NOMO-1 treated with DMSO at 0.1 percent for 48 hours (cell line): ENCODE data around the gene TDRD9.
"Not testable (repeated sequence)": the region's sequence is repeated elsewhere in the genome, so short reads cannot be mapped to it uniquely, and the experiment has no call there.

Source experiments
- DNase-seq: peaks from one replicate; lab custom pipeline; 2025; ENCODE audit not compliant: unreplicated experiment; lab: John Stamatoyannopoulos, UW

The TDRD9 gene

GRCh38 chr14:103974575-103974974, 46.3 kb downstream of the TDRD9 start:
- no peak for DNase-seq

DNA sequence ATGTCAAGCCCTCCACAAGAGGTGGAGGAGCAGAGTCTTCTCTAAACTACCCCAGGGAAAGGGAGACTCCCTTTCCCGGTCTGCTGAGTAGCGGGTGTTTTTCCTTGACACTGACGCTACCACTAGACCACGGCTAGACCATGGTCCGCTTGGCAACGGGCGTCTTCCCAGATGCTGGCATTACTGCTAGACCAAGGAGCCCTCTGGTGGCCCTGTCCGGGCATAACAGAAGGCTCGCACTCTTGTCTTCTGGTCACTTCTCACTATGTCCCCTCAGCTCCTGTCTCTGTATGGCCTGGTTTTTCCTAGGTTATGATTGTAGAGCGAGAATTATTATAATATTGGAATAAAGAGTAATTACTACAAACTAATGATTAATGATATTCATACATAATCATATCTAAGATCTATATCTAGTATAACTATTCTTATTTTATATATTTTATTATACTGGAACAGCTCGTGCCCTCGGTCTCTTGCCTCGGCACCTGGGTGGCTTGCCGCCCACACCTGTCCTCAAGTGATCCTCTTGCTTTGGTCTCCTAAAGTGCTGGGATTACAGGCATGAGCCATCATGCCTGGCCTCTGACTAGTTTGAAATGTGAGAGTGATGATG, 52.5 kb downstream of the TDRD9 start:
- not testable (repeated sequence) for DNase-seq

DNA sequence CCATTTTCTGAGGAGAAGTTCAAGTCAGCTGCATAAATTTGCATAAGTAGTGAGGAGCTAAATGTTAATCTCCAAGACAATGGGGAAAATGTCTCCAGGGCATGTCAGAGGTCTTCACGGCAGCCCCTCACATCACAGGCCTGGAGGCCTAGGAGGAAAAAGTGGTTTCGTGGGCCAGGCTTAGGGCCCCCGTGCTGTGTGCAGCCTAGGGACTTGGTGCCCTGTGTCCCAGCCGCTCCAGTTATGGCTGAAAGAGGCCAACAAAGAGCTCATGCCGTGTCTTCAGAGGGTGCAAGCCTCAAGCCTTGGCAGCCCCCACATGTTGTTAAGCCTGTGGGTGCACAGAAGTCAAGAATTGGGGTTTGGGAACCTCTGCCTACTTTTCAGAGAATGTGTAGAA, 55.9 kb downstream of the TDRD9 start:
- DNase-seq = no peak

DNA sequence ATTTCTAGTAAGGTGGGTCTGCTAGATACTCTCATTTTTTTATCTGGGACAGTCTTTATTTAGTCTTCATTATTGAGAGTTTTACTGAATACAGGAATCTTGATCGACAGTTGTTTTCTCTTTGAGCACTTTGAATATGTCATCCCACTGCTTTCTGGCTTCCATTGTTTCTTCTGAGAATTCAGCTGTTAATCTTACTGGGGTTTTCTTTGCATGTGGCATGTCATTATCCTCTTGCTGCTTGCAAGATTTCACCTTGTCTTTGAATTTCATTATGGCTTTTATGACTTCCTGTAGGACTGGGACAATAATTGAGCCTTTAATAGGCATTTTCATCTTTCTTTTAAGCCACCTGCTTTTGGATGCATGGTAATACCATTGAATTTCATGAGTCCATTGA, 60.8 kb downstream of the TDRD9 start:
- no peak for DNase-seq

- no peak for DNase-seq
Observed at GRCh38 chr14:103989964-103990363, 61.7 kb downstream of the TDRD9 start.

DNA sequence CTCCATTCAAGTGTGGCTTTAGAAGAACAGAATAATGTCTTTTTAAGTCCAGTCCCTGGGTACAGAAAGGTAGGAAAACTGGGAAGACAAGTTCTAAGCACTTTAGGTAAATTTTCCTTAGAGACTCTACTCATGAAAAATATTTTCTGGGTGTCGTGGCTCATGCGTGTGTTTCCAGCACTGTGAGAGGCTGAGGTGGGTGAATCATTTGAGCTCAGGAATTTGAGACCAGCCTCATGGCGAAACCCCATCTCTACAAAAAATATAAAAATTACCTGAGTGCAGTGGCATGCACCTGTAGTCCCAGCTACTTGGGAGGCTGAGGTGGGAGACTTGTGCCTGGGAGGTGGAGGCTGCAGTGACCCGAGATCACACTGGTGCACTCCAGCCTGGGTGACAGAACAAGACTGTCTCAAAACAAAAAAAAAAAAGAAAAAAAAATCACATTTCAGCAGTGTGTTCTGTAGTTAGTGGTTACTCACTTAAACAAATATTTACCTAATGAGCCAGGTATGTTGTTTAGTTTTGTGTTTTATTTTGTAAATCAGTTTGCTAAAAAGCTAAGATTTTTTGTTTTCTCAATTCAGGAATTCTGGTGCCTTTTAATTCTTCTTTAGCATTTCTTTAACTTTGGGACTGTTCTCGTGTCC, 66.4 kb downstream of the TDRD9 start:
- no peak for DNase-seq

GRCh38 chr14:103995876-103996275, 67.6 kb downstream of the TDRD9 start:
- DNase-seq = no peak

DNA sequence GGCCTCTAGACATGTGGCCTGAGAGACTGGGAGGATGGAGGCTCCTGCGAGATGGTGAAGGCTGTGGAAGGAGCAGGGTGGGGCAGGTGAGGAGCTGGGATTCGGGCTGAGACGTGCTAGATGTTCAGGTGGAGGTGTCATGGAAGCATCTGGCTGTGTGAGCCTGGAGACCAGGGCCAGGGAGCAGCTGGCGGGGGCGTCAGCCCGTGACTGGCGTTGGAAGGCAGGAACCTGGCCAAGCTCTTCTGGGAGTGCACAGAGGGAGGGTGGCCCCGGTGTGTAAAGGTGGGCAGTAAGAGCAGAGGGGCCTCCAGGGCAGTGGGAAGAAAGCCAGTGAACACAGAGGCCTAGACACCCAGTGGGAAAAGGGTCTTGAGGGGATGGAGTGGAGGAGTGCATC, 69.1 kb downstream of the TDRD9 start:
- DNase-seq = no peak

GRCh38 chr14:103998027-103998426, 69.8 kb downstream of the TDRD9 start:
- no peak for DNase-seq

GRCh38 chr14:103999795-104000440, 71.7 kb downstream of the TDRD9 start:
- no peak for DNase-seq

GRCh38 chr14:104001003-104001402, 72.7 kb downstream of the TDRD9 start:
- peak; percentile 13 for DNase-seq

GRCh38 chr14:104003616-104004015, 75.4 kb downstream of the TDRD9 start:
- DNase-seq = no peak

GRCh38 chr14:104004849-104005248, 76.6 kb downstream of the TDRD9 start:
- DNase-seq = no peak

DNA sequence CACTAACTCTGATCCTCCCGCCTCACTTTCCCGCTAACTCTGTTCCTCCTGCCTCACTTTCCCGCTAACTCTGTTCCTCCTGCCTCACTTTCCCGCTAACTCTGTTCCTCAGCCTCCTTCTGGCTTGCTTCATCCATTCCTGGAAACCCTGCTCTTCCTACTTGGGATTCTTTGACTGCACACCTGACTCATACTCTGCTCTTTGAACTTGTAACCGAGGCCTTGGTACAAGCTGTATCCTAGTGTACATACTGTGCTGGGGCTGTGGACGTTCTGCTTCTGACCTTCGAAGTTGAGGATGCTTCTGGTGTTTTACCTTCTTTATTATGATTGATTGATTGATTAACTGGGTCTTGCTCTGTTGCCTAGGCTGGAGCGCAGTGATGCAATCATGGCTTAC, 77.2 kb downstream of the TDRD9 start:
- DNase-seq = no peak

- no peak for DNase-seq
Observed at GRCh38 chr14:104007121-104007520, 78.9 kb downstream of the TDRD9 start.

- DNase-seq = no peak
Observed at GRCh38 chr14:104009297-104009696, 81.0 kb downstream of the TDRD9 start.

DNA sequence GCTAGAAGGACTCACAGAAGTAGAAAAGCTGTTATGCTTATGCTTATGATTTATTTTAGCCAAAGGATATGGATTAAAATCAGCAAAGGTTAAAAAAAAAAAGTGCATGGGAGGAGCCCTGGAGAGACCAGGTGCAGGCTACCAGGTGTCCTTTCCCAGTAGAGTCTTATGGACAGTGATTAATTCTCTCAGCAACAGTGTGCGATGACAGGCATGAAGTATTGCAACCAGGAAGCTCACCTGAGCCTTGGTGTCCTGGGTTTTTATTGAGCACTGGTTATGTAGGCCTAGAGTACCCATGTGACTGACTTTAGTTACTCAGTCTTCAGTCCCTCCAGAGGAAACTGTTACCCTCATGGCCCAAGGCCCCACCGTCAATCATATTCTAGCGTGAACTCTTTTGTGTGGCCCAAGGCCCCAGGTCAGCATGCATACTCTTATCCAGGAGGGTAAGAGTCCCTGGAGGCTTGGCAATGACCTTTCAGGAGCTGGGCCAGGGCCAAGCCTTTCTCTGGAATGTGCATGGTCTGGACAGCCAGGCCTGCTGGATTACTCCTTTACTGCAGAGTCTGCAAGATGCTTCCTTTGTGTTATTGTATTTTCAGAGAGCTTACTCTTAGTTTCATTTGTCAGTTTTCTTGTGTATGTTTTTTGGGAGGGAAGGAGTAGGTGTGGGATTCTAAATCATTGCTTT, 83.7 kb downstream of the TDRD9 start:
- DNase-seq = no peak

DNA sequence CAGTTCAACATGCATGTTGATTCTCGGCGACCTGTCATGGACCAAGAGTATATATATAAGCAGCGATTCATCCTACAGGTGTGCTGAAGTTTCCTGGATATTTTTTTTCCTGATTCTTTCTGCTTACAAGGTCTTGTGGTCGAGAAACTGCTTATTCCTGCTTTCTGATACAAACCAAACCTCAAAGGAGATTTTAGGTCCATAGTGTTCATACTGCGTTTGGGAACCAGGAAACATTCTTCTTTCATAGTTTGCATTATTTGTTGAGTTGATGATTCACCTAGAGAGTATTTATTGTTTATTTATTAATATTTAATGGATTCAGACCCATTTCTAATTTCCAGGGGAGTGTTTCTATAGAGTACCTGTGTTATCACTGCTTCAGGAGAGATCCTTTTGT, 86.5 kb downstream of the TDRD9 start:
- no peak for DNase-seq

DNA sequence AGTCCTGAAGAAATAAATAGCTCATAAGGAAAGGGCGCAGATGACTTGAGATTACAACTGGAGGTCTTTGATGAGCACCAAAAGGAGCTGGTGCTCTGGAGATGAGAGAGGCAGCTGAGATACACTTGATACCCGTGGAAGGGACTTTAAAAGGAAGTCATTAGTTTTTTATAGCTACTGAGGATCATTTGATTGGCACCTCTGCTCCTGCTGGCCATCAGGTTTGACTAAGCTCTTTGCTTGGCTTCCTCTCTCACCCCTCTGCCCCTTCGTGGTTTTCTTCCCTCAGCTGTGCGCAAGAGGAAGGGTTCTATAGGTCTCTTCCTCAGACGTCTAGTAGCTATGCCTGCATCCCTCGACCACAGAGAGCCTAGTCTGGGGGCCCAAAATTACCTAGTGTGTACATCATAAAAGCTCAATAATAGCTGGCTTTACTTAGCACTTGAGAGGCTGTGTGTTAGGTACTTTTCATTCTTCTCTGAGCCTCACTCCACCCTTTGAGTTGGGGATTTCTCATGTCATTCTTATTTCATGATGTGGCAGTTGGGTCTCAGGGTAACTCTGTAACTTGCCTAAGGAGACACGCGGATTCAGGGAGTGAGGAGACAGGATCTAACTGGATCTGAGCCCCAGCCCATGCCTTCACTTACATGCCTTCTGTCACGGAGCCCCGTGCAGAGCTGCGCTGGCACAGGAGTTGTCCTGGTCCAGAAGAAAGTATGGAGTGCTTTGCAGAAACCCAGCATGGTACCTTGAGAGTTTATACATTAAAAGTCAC, 88.8 kb downstream of the TDRD9 start:
- DNase-seq = peak; percentile 30

DNA sequence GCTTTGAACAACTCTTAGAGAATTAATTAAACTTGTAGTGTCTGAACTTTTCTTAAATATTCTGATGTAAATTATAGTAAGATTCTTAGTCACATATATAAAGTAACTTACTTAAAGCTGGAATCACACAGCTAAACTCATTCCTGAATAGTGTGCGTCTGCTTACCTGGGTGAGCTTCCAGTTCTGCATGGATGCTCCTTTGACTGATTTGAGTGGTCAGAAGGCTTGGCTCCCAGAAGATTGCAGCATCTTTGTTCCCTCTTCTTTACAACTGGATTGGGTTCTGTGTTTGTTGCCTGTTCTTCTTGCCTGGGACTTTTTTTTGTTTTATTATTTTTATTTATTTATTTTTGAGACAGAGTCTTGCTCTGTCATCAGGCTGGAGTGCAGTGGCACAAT, 90.8 kb downstream of the TDRD9 start:
- DNase-seq = no peak

DNA sequence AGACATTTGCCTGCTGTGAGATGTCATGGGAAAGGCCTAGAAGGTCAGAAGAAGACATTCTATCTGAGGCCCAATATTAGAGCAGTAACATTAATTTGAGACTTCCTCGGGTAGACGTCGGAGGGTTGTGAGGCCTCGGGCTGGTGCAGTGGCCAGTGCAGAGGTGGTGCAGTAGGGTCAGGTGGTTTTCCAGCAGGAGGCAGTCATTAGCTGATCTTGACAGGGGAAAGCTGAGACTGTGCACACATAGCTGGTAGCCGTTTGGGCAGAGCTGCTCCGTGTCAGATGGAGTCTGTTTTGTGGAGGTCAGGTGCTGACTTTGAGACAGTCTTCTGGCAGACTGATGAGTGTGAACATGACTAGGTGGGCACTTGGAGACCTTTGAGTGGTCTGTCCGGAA, 91.5 kb downstream of the TDRD9 start:
- DNase-seq = no peak
